ENCODE measurements around the gene RNF157.
"Not testable (repeated sequence)": the region's sequence is repeated elsewhere in the genome, so short reads cannot be mapped to it uniquely, and the experiment has no call there.

The RNF157 gene

DNA sequence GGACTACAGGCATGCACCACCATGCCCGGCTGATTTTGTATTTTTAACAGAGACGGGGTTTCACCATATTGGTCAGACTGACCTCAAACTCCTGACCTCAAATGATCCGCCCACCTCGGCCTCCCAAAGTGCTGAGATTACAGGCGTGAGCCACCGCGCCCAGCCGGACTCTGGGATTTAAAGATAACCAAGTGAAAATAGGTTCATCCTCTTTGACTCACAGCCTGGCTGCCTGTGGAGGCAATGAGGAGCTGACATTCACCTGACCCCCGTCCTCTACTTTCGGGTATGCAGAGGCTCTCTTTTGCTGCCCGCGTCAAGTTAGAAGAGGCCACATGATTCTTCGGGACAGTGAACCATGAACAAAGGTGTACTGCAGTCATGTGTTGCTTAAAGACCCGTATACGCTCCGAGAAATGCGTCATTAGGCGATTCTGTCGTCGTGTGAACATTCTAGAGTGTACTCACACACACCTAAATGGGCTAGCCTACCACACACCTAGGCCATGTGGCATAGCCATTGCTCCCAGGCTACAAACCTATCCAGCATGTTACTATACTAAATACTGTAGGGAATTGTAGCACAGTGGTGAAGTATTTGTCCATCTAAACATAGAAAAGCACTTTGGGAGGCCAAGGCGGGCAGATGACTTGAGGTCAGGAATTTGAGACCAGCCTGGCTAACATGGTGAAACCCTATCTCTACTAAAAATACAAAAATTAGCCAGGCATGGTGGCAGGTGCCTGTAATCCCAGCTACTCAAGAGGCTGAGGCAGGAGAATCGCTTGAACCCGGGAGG lies 12.9 kb upstream of the RNF157 start:
- not testable (repeated sequence) for DNase-seq

DNA sequence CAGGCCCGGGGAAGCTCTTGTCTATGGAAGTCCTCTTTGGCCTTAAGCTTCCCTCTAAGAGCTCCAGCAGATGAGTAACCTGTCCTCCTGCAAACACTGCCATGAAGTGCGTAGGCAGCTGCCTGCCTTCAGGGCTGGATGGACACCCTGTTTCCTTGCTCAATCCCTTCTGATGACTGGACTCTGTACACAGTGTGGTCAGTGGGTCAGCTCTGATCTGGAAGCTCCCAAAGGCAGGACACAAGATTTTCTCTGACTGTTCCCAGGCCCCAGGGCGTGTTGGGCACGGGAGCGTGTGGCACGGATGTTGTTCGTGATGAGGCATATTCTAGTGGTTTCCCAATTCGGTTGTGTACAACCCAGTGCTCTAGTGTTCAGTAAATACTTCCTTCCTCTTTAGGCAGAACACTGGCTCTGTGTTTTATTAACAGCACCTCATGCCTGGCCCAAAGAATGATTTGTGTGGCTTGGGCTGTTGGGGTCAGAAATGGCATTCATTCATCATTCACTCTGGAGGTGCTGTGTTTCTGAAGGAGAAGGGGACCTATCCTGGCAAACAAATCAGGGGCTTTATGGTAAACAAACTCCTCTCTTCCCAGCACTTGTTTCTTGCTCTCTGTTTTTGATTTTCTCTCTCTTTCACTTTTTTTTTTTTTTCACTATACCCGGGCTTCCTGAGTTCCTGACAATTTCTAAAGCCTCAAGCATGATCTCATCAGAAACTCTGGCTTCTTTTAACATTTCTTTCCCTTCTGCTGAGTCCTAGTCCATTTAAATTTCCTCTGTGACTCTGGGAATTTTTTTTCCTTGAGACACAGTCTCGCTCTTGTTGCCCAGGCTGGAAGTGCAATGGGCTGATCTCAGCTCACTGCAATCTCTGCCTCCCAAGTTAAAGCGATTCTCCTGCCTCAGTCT lies 12.0 kb upstream of the RNF157 start:
- no peak for DNase-seq

DNA sequence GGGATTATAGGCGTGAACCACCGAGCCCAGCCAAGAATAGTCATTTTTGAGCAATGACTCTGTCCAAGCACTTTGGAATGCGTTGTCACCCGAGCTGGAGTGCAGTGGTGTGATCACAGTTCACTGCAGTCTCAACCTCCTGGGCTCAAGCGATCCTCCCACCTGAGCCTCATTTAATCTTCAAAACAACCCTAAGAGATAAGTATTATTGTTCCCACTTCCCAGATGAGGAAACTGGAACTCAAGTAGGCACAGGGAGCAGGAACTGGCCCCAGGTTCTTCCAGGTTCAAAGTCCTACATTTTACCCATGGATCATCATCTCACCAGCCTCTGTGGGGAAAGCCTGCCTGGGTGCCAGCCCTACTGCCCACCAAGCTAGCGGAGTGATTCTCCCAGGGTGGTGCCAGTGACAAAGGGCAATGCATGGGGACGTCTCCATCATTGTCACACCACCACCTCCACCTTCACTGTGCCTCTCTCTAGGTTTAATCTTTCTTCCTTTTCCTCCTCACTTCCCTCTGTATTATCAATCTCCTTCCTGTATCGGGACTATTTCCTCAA lies 11.3 kb upstream of the RNF157 start:
- DNase-seq: no peak

DNA sequence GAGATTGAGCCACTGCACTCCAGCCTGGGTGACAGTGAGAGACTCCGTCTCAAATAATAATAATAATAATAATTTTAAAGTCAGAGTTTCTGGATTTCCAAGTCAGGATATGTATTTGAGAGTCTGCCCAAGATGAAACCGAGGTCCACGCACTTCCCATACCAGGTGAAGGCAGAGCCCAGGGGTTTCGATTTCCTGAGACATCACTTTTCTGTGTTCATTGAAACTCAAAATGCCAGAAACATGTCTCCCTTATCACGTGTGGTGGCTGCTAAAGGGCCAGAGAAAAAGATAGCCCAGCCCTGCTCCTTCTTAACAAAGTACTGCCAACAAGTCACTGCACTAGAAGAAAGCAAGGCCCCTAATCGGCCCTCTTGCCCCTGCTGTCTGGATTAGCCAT lies 9.8 kb upstream of the RNF157 start:
- no peak for DNase-seq

DNA sequence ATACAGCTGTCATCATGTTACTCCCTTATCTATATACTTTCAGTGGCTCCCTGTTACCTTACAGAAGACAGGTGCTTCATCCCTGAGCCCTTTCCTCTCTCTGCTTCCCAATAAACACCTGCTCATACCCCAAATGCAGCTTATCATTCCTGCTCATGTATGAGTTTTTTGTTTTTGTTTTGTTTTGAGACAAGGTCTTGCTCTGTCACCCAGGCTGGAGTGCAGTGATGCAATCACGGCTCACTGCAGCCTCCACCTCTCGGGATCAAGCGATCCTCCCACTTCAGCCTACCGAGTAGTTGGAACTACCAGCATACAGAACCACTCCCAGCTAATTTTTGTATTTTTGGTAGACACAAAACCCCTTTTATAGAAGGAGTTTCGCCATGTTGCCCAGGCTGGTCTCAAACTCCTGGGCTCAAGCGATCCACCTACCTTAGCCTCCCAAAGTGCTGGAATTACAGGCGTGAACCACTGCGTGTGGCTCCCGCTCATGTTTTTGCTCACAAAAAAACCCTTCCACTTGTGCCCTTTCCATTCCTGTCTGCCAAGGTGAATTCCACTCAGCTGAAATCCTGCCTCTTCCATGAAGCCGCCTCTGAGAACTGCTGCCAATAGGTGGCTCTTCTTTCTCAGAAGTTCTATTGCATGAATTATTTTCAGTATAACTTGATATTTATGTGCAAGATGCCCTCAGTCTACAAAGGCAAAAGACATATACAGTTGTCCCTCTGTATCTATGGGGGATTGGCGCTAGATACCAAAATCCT lies 7.9 kb upstream of the RNF157 start:
- DNase-seq: no peak

DNA sequence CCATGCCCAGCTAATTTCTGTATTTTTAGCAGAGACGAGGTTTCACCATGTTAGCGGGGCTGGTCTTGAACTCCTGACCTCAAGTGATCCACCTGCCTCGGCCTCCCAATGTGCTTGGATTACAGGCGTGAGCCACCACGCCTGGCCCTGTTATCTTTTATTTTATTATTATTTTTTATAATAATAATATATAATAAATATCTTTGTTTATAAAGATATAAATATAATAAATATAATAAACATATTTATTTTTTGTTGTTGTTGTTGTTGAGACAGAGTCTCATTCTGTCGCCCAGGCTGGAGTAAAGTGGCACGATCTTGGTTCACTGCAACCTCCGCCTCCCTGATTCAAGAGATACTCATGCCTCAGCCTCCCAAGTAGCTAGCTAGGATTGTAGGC lies 7.0 kb upstream of the RNF157 start:
- DNase-seq: no peak

DNA sequence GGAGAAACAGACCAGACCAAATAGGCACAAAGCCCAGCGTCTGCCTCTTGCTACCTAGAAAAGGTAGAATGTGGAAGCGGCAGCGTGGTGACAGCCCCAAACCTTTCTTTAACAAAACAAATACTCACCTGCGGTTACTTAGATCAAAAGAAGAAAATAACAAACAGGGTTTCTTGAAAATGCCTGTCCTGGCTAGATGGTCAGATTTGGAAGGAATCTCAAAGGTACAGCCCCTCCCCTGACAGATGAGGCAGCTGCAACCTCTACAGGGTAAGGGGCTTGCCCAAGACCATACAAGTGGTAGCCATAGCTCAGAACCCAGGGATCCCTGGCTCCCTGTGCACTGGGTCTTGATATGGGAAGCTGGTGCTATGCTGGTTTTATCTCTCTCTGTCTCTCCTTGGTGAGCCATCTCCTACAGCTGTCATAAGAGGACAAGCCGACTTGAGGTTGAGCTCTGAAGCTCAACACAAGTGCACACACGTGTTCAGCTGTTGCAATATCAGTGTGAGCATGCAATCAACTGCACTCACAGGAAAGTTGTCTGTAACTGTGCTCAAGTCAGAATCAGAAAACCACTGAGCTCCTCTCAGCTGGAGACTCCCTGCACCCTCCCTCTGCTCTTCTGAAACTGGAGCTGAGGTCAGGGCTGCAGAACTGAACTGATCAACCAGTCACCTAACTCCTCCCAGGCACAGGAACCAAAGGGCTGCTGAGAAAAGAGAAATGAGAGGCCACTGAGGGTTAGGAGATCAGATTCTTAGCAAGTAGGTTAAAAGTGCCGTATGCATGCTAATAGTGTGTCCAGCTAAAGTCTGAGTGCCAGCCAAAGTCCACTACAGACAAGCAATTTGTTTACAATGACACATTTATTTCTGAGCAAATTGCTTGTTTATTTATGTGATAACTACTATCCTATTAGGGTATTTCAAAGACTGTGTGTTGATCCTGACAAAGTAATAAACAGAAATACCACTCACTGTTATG lies 6.1 kb upstream of the RNF157 start:
- no peak for DNase-seq

DNA sequence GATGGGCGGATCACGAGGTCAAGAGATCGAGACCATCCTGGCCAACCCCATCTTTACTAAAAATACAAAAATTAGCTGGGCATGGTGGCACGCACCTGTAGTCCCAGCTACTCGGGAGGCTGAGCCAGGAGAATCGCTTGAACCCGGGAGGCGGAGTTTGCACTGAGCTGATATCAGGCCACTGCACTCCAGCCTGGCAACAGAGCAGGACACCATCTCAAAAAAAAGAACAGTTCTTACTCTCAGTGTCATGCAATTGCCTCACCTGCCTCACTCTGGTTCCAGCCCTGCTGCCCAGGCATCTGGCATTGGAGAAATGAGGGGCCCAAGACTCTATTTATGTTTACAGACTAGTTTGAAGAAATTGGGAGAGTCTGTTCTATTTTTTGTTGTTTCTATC lies 4.4 kb upstream of the RNF157 start:
- DNase-seq: not testable (repeated sequence)

DNA sequence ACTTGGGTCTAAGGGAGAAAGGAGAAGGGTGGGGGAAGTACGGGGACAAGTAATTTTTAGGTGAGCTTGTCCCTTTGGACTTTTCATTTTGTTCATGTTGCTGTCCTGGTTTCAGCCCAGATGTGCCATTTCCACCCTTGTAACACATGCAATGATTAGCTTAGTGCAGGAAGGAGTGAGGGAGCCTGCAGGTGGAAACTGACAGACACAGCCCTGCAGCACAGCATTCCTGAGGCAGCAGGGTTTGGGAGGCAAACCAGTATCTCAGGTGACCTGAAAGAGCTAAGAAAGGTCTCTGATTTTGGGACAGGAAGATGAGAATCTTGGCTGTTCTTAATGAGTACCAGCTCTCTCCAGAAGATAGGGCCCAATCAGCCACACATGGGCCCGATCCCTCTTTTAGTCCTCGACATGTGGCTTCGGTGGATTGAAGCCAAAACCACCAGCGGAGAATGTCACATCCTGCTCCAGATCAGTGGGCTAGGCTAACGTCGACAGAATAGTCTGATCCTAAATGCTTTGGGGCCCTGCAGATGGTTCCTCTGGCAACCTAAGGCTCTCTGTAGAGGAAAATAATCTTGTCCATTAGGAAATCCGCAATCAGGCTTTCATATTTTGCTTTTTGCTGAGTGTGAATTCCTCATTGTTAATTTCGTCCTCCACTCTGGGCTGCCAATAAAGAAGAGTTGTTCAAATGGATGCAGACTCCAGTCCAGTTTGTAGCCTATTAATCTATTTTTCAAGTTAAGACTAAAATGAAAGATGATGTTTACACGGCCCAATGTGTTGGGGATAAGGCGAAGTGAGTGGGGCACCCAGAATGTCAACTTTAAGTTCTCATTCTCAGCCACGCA lies 3.8 kb upstream of the RNF157 start:
- no peak for DNase-seq

DNA sequence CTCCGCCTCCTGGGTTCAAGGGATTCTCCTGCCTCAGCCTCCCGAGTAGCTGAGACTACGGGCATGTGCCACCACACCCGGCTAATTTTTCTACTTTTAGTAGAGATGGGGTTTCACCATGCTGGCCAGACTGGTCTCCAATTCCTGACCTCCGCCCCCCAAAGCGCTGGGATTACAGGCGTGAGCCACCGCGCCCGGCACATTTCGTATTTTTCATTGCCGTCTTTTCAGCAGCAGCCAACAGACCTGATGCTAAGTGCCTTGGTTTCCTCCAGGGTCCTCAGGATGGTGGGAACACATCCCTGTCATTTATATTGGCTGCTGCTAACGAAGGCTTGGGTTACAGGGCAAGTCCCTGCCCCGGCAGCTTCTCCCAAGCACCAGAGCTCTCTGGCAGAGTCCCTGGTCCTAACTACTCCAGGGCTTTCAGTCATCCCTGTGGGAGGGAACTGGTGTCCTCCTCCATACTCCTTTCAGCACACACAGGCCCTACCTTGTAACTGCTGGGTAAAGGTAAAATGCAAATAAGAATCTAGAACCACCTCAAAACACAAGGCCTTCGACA lies 1.5 kb upstream of the RNF157 start:
- no peak for DNase-seq

DNA sequence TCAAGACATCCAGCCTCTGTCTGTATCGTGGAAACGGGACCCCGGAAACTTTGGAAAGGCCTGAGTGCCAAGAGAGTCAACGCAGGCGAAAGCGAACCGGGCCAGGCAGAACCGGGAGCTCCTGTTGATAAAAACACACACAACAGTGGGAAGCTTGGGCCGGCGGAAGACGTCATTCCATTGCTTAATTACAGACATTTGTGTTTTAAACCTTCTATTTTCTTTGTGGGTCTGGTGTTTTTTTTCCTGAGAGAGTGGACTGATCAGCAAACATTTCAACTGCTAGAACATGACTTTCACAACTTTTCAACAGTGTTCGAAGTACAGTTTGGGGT lies 878 bp upstream of the RNF157 start:
- DNase-seq: no peak

DNA sequence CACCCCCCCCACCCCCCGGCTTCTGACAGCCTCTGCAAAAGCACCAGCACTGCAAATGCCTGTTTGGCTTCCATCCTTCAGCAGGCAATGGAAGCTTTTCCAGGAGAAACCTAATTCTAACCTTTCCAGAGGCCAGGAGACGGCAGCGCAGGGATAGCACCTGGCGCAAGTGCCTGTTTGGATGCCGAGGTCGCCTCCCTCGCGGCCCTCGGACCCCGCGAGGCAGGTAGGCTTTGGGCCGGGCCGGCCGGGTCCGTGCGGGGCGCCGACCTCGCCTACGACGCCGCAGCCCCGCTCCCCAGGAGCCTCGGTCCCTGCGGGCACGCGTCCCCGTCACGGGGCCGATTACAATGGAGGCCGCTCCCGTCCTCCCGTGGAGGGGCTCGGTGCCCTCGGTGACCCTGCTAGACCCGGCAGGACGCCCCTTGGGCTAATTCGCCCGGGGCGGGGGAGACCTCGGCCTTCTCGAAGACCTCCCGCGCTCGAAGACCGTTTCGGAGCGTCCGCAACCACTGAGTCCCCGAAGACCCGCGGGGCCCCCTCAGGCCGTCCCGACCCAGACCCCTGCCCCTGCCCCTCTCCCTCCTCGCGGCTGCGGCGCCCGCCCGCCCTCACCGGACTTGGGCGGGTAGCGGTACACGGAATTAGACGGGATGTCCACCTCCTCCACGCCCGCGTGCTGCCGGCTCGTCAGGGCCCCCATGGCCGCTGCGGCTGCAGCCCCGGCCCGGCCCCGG lies 587 bp downstream of the RNF157 start:
- DNase-seq: no peak

DNA sequence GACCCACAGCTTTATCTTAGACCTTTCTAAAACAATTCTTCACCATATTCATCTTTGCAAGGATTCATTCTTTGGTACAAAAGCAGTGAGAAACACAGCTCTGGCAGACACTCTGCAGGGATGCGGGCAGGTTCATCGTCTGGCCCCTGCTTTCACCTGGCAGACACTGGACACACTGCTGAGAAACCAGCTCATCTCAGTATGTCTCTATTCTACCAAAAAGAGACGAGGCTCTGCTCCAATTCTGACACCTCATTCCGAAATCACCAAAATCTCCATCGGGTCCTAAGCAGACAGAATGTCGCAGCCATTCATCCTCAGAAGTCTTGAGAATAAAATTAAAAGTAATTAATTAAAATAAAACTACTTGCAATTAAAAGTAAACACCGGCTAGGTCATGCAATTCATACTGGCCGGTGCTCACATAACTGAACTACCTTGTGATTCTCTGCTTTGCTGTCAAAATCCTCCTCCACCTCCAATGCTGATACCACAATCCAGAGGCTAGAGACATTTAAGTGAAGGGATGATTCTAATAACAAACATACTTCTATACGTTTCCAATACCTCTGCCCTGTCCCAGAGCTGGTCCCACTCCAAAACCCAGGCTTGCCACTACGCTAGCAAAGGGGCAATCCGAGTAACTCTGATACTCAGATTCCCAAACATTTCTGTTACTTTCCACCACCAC lies 1.3 kb downstream of the RNF157 start:
- DNase-seq: no peak

DNA sequence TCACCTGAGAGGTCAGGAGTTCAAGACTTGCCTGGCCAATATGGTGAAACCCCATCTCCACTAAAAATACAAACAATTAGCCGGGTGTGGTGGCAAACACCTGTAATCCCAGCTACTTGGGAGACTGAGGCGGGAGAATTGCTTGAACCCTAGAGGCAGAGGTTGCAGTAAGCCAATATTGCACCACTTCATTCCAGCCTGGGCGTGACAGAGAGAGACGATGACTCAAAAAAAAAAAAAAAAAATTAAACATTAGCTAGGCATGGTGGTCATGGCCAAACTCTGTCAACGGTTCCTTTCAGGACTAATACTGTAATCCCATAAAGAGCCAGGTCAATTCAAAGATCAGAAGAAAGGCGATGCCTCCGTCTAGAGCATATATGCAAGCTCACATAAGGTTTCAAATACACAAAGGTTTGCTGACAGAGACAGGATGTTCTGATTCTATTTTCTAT lies 2.4 kb downstream of the RNF157 start:
- DNase-seq: no peak

DNA sequence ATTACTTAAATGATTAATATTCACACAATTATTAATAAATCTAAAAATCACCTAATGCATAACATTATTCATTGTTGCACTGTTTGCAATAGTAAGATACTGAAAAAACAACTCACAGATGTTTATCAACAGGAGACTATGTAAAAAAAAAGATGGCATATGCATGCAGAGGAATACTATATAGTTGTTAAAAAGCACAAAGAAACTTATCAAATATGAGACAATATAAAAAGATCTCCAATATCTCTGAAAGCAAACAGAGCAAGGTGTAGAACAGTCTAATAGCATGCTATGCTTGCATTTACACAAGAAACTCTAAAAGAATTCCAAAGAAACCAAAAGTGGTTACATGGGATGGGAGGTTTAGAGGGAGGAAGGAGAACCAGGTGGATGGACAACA lies 3.7 kb downstream of the RNF157 start:
- no peak for DNase-seq

DNA sequence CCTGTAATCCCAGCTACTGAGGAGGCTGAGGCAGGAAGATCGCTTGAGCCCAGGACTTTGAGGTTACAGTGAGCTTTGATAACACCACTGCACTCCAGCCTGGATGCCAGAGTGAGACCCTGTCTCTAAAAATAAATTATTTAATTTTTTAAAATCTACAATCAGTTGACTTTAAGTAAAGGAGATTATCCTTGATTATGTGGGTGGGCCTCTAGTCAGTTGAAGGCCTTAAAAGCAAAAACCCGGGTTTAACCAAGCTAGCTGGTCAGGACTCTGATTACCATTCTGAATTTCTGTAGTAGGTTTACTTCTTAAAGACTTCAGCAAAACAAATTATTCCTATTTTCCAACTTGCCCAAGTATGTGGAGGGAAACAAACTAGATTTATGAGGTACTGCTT lies 4.4 kb downstream of the RNF157 start:
- DNase-seq: no peak

DNA sequence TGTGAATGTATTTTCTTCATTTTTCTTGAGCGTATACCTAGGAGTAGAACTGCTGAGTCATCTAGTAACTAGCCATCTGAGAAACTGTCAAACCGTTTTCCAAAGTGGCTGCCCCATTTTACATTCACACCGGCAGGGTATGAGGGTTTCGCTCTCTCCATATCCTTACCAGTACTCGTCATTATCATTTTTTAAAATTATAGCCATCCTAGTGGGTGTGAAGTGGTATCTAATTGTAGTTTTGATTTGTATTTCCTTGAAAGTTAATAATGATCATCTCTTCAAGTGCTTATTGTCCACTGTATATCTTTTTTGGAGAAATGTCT lies 6.0 kb downstream of the RNF157 start:
- DNase-seq: no peak

DNA sequence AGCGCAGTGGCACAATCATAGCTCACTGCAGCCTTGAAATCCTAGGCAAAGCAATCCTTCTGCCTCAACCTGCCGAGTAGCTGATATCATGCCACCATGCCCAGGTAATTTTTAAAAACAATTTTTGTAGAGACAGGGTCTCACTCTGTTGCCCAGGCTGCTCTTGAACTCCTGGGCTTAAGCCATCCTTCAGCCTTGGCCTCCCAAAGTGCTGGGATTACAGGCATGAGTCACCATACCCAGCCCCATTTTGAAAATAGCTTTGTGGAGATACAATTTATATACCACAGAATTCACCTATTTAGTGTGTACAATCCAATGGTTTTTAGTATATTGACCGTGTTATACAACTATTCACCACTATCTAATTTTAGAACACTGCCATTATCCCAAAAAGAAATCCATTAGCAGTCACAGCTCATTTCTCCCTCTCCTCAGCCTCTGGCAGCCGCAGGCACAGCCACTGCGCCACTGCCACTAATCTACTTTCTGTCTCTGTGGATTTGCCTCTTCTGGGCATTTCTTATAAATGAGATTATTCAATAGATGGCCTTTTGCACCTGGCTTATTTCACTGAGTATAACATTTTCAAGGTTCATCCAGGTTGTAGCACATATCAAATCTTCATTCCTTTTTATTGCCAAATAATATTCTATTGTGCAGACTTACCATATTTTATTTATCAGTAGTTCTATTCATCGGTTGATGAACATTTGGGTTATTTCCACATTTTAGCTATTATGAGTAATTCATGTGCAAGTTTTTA lies 6.5 kb downstream of the RNF157 start:
- DNase-seq: no peak
